HG03558 (cell line): ENCODE data around the gene KSR2.
"Not testable (repeated sequence)": the region's sequence is repeated elsewhere in the genome, so short reads cannot be mapped to it uniquely, and the experiment has no call there.

ENCODE experiments used
- ATAC-seq: cut with Tn5 transposase; IDR thresholded peaks from one replicate; pipeline ENCODE4 v1.9.1; 2021; ENCODE audit warnings: moderate number of reproducible peaks; ENCODE audit not compliant: unreplicated experiment; ENCODE audit errors: extremely low read depth

KSR2 gene

GRCh38 chr12:117789195-117789912 lies 179.4 kb downstream of the KSR2 start:
- no peak for ATAC-seq

DNA sequence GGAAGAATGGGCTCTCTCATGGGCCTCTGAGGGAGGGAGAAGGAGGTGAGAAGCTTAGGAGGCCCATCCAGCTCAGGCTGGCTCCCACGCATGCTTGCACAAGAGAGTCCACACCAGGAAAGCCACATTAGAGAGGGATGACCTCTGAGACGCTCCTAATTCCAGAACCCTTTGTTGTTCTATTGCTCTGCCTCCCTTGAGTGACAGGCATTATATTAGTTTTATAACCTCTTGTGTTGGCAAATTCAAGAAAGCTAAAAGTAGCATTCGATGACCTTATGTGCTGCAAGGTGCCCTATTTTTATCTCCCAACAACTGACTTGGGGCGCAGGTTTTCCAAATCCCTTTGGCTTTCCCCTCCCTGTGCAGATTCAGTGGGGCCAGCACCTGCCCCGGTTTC lies 190.1 kb downstream of the KSR2 start:
- no peak for ATAC-seq

DNA sequence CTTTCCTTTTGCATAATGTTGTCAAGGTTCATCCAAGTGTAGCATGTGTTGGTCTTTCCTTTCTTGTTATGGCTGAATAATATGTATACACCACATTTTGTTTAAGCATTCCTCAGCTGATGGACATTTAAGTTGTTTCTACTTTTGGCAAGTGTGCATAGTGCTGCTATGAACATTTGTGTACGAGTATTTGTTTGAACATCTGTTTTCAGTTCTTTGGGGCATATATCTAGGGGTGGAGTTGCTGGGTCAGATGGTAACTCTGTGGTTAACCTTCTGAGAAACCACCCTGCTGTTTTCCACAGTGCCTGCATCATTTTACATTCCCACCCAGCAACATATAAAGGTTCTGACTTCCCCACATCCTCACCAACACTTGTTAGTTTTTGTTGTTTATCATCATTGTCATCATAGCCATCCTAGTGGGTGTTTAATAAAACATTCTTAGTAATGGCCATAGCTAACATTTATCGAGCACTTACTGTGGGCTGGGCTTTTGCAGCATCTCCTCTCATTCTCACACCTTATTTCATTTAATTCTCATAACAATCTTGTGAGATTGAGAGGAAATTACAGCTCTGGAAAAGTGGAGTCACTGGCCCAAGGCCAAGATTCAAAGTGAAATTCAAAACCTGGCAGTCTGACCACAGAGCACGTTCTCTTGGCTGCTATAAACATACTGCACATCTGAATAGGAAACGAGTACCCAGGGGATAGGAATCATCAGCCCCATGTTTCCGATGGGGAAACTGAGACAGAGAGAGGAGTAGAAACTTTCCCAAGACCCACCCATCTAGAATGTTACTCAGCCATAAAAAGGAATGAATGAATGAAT lies 193.6 kb downstream of the KSR2 start:
- no peak for ATAC-seq

GRCh38 chr12:117768860-117769259 lies 199.9 kb downstream of the KSR2 start:
- no peak for ATAC-seq

DNA sequence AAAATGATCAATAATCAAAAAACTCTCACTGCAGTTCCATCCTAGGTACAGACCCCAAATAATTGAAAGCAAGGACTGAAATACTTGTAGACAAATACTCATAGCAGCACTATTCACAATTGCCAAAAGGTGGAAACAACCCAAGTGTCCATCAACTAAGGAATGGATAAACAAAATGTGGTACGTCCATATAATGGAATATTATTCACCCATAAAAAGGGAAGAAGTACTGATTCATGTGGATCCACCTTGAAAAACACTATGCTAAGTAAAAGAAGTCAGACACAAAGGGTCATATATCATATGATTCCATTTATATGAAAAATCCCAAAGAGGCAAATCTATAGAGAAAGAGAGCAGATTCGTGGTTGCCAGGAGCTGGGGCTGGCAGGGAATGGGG lies 202.8 kb downstream of the KSR2 start:
- no peak for ATAC-seq

- ATAC-seq, result no peak
These were observed 206.6 kb downstream of the KSR2 start for GRCh38 chr12:117762143-117762542.

DNA sequence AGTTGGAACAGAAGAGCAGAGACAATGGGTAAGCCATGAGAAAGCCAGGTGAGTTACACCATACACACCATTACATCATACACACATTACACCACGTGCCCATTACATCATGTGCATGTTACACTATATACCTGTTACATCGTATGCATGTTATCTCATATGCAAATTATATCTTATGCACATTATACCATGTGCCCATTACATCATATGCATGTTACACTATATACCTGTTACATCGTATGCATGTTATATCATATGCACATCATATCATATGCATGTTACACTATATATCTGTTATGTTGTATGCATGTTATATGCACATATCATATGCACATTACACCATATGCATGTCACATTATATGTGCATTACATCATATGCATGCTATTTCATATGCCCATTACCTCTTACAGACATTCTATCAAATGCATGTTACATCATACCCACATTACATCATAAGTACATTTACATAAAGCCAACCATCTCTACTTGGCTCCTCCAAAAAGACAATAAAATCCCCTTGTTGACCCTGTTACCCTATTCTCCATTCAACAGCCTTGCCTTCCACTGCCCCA lies 207.2 kb downstream of the KSR2 start:
- ATAC-seq, result no peak

DNA sequence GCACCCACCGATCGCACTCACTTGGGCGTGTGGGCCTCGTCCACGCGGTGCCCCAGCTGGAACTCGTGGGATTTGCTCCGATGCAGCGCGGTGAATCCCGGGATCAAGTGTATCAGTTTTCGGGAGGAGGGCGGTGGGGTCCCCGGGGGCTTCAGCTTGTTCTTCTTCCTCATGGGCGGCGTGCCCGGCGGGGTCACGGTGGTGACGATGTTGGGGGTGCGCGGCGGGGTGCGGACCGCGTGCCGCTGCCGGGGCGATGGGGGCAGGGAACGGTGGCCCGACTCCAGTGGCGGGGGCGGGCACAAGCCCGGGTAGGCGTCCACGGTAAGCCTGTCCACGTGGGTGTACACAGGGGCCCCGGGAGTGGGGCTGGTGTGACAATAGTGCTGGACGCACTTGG lies 207.8 kb downstream of the KSR2 start:
- no peak for ATAC-seq

GRCh38 chr12:117750657-117751056 lies 218.1 kb downstream of the KSR2 start:
- no peak for ATAC-seq

GRCh38 chr12:117749431-117749830 lies 219.4 kb downstream of the KSR2 start:
- ATAC-seq, result no peak

- ATAC-seq, result not testable (repeated sequence)
These were observed 222.4 kb downstream of the KSR2 start for GRCh38 chr12:117746358-117746757.

- no peak for ATAC-seq
These were observed 224.4 kb downstream of the KSR2 start for GRCh38 chr12:117744418-117744817.

DNA sequence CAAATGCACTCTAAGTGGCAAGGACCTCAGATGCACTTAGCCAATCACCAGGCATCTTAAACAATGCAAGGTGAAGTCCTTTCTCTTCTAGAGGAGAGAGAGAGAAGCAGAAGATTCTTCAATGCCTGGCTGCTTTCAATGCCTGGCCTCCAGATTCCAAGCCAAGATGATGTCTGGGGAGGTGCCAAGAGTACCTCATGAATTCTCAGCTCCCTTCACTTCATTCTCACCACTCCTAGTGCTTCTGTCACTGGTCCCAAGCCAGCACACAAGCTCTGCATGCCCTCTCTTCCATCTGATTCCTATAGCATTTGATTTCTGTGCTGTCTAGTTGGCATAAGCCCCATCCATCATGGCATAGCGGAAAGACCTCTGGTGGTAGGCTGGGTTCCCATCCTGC lies 225.0 kb downstream of the KSR2 start:
- ATAC-seq, result no peak

DNA sequence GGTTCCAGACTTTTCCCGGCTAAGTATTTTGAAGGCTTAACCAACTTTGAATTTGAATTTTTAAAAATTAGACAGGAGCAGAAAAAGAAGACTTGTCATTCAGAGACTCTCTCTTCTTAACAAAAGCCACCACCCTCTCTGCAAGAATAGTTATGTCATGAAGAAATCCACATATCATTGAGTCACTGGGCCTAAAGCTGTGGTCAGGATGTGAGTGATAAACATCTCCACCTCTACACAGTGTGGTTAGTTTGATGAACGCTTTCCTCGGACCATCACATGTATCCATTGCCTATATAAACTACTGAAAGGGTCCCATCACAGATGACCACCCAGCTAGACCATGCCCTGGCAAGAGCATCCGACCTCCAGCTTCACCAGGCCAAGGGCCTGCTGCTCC lies 226.1 kb downstream of the KSR2 start:
- no peak for ATAC-seq

- no peak for ATAC-seq
These were observed 230.6 kb downstream of the KSR2 start for GRCh38 chr12:117738233-117738632.

DNA sequence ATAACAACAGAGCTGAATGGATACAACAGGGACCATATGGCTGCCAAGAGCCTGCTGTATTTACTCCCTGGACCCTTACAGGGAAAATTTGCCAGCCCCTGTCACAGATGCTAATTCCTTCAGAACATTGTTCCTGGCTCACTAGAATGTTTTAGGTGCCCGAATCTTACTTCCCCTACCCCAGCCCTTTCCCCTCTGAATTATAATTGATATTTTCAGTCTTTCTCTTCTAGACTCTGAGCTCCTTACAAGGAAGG lies 235.3 kb downstream of the KSR2 start:
- no peak for ATAC-seq

GRCh38 chr12:117732761-117733548 lies 235.8 kb downstream of the KSR2 start:
- ATAC-seq, result no peak

- ATAC-seq, result not testable (repeated sequence)
These were observed 237.7 kb downstream of the KSR2 start for GRCh38 chr12:117731131-117731530.

DNA sequence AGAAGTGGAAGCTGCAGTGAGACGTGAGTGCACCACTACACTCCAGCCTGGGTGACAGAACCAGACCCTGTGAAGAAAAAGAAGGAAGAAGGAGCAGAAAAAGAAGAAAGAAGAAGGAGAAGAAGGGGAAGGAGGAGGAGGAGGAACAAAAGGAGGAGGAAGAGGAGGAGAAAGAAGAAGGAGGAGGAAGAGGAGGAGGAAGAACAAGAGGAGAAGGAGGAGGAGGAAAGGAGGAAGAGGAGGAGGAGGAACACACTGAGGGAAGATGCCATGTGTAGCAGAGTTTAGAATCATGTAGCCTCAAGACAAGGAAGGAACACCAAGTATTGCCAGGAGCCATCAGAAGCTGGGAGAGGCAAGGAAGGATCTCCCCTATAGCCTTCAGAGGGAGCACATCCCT lies 241.5 kb downstream of the KSR2 start:
- ATAC-seq, result no peak

DNA sequence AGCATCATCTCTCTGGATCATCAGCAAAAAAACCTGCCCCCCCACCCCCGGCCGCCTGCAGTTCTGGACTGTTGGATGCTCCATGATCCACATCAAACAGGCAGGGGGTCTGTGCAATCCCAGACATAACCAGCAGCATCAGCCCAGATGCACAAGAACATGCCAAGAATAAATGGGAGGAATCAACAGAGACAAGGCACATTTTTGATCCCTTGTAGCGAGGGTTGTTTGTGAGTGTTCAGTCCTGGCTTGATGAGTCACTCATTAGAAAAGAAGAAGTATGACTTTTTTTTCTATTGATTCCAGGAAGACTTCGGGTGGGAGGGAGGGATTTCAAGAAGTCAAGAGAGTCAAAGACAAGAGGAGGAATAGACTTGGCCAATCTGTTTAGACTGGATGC lies 244.2 kb downstream of the KSR2 start:
- ATAC-seq, result no peak

GRCh38 chr12:117718559-117718958 lies 250.2 kb downstream of the KSR2 start:
- ATAC-seq, result no peak
